Measurements from ENCODE around the gene TTC21A.
"Not testable (repeated sequence)": the region's sequence is repeated elsewhere in the genome, so short reads cannot be mapped to it uniquely, and the experiment has no call there.

Gene TTC21A, protein sequence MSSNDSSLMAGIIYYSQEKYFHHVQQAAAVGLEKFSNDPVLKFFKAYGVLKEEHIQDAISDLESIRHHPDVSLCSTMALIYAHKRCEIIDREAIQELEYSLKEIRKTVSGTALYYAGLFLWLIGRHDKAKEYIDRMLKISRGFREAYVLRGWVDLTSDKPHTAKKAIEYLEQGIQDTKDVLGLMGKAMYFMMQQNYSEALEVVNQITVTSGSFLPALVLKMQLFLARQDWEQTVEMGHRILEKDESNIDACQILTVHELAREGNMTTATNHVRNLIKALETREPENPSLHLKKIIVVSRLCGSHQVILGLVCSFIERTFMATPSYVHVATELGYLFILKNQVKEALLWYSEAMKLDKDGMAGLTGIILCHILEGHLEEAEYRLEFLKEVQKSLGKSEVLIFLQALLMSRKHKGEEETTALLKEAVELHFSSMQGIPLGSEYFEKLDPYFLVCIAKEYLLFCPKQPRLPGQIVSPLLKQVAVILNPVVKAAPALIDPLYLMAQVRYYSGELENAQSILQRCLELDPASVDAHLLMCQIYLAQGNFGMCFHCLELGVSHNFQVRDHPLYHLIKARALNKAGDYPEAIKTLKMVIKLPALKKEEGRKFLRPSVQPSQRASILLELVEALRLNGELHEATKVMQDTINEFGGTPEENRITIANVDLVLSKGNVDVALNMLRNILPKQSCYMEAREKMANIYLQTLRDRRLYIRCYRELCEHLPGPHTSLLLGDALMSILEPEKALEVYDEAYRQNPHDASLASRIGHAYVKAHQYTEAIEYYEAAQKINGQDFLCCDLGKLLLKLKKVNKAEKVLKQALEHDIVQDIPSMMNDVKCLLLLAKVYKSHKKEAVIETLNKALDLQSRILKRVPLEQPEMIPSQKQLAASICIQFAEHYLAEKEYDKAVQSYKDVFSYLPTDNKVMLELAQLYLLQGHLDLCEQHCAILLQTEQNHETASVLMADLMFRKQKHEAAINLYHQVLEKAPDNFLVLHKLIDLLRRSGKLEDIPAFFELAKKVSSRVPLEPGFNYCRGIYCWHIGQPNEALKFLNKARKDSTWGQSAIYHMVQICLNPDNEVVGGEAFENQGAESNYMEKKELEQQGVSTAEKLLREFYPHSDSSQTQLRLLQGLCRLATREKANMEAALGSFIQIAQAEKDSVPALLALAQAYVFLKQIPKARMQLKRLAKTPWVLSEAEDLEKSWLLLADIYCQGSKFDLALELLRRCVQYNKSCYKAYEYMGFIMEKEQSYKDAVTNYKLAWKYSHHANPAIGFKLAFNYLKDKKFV (N-terminal part only)

DNA sequence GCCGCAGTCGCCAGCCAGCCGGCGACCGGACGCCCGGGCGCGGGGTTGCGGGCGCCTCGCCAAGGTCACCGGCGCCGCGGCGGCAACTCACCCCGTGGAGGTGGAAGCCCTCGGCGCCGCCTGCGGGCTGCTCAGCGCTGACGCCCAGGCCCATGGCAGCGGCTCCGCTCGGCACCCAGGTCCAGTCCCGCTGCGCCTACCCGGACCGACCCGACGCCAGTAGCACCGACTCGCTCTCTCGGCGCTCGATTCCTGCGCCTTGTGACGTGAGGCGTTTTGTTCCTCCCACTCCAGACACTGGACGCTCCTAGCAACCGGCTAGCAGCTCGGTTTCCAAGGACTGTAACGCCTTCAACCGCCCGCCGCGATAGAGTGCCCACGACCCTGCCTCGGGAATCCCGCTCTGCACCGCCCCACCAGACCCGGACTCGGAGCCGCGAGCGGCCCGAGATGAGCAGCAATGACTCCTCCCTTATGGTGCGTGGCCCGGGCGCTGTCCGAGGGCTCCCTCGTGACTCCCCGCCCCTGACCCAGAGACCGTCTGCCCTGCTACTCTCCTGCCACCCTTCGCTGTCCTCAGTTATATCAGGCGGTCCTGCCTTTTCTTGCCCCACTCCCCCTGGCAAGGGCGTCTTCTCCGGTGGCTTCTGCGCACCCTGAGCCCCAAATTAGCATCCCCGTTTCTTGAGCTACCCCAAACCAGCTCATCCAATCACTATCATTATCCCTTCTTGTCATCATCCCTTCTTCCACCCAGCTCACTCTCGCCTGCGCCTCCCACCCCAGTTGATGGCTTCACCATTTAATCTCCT lies at the start of gene TTC21A, which contains the start of gene GORASP1:
Gene TTC21A, plus strand, starts transcription at position 293 of the 812 bp plus-strand sequence. Its CDS starts 158 bp downstream, at position 451.
Gene GORASP1, minus strand, starts transcription at position 240 of the 812 bp plus-strand sequence. Its CDS starts 86 bp downstream, at position 154.
- DNase-seq (ENCODE audit: low spot score): peak; percentile 95

DNA sequence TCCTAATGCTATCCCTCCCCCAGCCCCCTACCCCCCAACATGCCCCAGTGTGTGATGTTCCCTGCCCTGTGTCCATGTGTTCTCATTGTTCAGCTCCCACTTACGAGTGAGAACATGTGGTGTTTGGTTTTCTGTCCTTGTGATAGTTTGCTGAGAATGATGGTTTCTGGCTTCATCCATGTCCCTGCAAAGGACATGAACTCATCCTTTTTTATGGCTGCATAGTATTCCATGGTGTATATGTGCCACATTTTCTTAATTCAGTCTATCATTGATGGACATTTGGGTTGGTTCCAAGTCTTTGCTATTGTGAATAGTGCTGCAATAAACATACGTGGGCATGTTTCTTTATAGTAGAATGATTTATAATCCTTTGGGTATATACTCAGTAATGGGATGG lies 46.3 kb upstream of the TTC21A start:
- DNase-seq (ENCODE audit: low spot score): not testable (repeated sequence)

DNA sequence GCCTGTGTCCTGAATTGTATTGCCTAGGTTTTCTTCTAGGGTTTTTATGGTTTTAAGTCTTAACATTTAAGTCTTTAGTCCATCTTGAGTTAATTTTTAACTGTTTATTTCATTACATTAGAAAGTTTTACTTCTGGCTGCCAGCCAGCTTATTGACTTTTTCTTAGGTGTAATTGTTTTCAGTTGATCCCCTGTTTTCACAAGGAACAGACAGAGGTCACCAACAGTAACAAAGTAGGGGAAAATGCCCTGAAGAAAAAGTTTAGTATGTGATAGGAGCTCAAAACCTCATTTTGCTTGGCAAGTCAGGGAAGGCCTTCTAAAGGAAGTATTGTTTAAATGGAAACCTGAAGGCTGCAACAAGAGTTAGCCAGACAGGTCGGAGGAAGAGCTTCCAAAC lies 45.3 kb upstream of the TTC21A start:
- DNase-seq (ENCODE audit: low spot score): no peak

DNA sequence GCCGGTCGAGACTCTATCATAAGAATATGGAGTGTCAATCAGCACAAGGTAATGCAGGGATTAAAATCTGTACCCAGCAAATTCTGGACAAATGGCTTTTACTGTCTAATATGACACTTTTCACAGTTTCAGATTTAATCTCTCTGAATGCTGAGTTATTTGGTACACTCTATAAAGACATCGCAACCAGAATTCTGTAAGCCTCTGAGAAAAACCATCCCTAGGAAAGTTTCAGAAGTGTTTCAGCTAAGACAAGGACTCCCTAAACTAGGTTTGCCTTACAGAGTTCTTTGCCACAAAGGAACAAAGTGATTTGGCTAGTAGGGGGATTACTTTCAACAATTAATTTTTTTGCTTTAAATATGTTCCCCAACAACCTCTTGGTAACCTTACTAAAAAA lies 44.3 kb upstream of the TTC21A start:
- no peak for DNase-seq (ENCODE audit: low spot score)

DNA sequence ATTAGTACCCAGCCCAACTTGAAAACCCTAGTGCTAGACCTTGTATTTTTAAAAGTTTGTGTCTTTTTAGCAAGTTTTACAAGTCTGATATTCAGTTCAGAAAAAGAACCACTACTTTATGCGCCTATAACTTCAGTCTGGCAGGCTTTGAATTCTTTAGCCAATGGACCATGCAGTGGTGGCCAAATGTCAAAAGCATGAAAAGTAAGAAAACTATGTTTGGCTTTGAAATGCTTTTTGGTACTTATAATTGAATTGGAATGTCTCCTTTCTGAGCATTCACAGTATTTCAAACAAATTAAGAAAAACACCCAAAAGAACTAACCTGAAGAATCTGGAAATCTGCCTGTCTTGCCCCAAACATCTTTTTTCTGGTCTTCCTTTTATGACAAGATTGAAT lies 42.8 kb upstream of the TTC21A start:
- peak; percentile 54 for DNase-seq (ENCODE audit: low spot score)

DNA sequence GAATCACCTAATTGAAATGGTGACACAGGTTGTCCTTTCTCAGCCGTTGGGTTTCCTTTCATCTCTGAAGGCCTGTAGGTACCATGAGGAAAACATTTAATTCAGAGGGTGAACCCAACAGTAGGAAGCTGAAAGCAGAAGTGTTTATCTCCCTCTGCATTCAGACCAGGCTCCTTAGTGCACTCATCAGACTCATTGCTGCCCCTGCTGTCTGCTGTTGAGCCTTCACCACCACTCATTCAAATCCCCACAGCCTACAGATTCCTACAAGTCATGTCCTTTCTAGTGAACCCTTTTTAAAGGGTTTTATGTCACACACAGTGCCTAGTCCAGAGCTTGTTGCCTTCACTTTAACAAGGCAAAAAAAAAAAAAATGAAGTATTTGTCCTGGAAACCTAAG lies 42.3 kb upstream of the TTC21A start:
- DNase-seq (ENCODE audit: low spot score): peak; percentile 58

DNA sequence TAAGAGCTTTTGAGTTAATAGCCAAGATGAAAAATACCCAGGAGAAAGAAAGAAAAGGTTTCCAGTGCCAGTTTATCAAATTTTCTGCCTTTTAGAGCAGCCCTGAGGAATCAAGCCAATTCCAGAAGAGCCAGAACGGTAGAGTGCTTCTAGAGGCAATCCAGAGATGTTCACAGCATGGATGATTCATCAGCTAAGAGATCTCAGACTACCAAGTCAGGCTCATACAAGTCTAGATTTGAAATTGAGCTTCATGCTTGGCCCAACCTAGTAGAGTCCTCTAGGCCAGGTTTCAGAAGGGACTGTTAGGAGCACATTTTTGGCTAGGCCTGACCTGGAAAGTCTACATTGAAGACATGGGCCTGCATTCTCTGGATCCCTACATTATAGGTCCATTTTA lies 40.2 kb upstream of the TTC21A start:
- DNase-seq (ENCODE audit: low spot score): peak; percentile 9

DNA sequence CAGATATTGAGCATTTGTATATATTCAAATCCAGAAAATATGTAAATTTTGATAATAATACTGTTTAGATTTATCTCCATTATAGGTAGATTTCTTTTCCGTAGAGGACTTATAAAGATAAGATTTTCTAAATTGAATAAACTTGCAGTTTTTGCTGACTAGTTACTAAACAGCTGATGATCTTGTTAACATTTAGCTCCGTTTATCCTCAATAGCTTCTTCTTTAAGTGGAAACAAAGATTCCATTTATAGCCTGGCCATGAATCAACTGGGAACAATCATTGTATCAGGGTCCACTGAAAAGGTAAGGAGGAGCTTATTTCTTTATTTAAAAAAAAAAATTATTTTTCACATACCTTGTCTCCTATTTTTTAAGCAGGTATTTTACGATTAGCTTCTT lies 38.9 kb upstream of the TTC21A start:
- no peak for DNase-seq (ENCODE audit: low spot score)

DNA sequence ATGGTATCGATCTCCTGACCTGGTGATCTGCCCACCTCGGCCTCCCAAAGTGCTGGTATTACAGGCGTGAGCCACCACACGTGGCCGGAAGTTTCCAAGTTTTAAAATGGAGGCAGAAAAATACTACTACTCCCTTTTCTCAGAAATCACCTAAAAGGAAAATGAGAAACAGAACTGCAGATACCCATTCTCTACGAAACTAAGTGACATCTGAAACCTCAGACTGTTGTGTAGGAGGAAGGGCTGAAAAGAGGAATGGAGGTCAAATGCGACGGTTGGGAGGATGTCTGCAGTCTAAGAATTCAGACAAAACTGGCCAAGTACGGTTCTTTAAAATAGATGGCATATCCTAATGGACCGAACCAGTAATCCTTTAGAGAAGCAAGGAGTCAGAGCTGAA lies 31.6 kb upstream of the TTC21A start:
- no peak for DNase-seq (ENCODE audit: low spot score)

DNA sequence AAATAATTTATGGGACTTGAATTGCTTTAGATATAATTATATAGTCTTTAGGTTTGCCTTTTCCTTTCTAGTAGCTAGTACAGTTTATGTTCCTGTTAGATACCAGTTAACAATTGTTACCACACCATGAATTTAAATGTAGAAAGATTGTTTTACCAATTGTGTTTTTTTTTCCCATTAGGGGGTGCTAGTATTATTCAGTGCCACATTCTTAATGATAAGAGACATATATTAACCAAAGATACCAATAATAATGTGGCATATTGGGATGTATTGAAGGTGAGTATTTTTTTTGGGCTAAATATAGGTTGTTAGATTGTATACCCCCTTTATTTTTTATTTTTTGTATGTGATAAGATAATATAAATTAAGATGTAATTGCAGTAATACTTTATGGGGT lies 27.9 kb upstream of the TTC21A start:
- DNase-seq (ENCODE audit: low spot score): no peak

DNA sequence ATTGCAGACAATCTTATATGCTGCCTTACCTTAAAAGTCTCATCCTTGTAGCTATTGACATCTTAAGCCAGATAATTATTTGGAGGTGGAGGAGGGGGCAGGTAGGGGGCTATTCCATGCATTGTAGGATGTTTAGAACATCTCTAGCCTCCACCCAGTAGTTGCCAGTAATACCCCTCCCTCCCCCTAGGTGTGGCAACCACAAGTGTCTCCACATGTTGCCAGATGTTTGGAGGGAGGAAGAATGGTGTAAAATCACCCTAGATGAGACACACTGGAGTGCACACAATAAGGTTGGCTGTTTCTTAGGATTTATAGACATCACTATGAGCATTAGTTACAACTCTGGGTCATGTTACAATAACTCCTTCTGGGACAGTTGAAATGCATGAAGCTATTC lies 27.5 kb upstream of the TTC21A start:
- DNase-seq (ENCODE audit: low spot score): no peak

DNA sequence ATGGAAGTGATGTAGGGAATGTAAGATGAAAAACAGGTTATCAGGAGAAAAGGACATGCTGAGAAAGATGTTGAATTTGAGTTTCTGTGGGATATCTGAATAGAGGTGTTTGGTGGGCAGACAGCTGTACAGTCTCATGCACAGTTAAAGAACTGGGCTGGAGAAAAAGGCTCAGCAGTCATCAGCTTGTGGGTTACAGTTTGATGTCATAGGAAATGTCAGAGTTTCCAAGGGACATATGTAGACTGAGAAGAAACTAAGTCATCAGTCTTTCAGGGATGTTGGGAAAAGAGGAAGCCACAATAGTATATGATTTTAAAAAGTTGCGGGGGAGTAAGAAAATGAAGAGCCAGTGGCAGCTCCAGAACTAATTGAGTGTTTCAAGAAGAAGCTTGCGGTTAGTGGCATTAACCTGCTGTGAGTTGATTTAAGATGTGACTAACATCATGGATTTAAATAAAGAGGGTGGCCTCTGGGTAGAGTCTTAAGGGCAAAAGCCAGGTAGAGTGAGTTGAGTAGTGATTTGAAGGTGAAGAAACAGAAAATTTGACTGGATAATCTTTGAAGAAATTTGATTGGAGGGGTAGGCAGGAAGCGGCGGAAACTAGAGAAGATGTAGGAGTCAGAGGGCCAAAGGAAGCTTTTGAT lies 24.7 kb upstream of the TTC21A start:
- DNase-seq (ENCODE audit: low spot score): no peak

DNA sequence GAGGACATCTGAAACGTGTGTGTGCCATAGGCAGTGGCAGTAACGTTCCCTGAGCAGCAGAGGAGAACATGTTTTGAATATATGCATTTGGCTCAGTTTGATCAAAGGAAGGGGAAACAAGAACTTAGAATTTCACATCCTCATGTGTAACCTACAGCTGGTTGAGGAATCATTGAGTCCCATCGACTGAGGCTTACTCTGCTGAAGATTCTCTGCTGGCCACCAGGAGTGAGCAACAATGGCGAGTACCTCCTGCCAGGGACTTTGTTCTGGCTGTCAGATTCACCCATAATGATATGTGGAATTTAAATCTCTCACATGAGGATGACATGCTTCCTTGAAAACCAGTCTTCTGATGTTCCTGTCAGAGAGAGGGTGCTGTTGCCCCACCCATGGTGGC lies 21.3 kb upstream of the TTC21A start:
- no peak for DNase-seq (ENCODE audit: low spot score)

DNA sequence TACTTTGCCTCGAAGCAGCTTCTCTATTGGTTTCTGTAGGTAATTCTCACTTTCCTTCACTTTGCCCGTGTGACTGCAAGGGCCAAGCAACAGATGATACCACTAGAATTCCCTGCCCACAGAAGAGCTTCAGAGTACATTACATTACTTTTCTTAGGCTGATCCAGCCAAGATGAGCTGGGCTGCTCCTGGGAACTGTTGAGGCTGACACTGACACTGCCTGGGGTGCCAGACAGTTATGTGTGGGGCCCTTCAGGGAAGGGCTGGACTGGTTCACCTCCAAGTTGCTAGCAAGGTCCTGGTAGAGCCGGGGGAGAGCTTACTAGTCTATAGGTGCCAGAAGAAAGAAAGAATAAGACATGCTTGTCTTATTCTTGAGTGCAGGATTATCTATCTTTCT lies 19.0 kb upstream of the TTC21A start:
- DNase-seq (ENCODE audit: low spot score): no peak

DNA sequence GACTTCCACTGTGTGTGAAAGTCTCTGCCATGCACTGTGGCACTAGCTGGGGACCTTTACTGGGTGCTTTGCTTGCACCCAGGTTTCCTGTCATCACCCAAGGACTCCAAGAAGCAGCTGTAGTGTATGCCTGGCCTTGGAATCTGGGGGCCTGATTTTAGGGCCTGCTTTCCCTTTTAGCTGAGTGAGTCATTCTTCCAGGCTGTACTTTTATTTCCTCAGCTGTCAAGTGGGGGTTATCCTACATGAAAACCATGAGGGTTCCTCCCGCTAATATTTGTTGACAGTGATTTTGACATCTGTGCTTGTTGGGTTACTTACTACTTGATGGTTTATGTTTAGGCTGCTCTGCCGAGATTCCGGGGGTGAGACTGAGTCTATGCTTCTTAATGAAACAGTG lies 18.6 kb upstream of the TTC21A start:
- no peak for DNase-seq (ENCODE audit: low spot score)

DNA sequence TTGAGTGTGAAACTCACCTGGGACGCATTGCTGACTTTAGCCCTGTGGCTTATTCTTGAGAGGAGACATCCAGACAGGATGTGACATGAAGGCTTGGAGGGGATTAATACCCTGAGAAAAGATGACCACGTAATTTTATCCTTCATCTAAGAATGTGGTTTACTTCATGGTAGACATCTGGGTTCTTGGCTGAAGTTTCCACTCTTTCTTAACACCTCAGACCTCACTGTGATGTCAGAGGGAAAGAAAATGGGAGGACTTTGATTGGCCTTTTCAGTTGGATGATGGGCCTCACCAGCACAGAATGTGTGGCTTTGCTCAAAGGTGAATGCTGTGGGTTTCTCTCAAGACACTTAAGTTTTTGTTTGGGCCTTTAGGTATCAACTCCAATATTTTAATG lies 16.6 kb upstream of the TTC21A start:
- no peak for DNase-seq (ENCODE audit: low spot score)

DNA sequence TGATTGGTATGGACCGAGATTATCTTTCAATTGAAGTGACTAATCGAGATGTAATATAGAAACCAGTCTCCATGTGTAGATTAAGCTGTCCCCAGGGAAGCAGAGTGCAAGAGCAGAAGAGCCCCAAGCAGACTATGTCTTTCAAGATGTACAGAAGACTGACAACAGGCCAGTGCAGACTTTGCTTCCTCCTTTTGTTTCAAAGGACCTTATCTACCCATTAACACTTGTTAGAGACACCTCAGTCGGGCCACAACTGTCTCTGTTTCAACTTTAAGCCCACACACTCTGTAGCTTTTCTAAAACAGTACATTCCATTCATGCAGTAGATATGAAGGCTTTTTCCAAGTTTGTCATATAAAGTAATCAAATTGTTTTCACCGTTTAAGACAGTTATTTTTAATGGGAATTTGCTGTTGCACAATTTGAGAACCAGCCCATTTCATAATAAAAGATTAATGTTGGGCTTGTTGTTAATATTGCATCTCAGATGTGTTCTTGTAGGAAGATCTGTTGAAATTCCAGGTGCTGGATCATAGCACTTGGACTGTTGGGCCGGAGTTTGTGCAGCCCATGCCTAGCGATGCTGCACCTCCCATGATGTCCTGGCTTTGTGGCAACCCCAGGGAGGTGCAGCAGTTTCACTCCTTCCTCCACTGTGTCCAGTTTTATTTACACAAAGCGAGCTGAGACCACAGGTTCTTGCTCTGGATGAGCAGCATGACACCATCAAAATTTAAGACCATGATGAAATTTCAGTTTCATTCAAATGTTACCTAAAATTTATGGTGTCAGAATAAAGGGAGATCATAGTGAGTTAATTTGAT lies 12.4 kb upstream of the TTC21A start:
- no peak for DNase-seq (ENCODE audit: low spot score)

DNA sequence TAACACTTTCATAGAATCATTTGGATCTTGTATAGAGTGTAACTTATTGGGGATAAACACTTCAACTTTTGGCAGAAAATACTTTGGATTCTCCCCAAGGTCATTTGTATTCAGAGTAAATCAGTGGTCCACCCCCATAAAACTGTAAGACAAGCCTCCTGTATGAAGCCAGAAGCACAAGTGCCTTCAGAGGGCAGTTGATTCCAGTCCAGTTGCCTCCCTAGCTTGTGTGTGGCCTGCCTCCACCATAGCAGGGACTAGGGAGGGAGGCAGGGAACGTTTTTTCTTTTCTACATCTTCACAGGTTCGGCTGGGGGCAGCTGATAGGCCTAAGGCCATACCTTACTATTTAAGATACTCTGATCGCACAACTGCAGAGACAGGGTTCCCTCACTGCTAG lies 11.7 kb upstream of the TTC21A start:
- no peak for DNase-seq (ENCODE audit: low spot score)

DNA sequence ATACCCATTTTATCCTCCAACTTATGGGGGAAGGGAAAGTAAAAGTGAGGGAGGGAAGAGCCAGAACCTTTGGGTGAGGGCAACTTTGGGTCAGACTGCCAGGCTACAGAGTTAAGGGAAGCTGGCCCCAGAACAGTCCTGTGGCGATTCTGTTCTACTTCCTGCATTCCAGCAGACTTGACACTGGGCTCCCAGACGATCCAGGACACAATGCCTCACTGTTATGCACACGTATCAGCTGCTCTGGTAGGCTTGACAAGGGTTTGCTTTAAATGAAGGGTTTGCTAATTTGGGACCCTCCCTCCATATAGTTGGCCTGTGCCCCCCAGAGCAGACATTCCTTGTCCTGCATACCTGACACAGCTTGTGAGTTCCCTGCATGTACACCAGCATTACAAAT lies 10.7 kb upstream of the TTC21A start:
- peak; percentile 50 for DNase-seq (ENCODE audit: low spot score)
